Measurements from ENCODE around the gene NTPCR. TPM values are rescaled to one million over a fixed set of nuclear protein-coding genes. Genes with fewer than 3 reads are reported as not detected.
"Not testable (repeated sequence)": the region's sequence is repeated elsewhere in the genome, so short reads cannot be mapped to it uniquely, and the experiment has no call there.

Gene NTPCR
- total and polyA plus RNA-seq, 2 donors, result 50.8 to 53.7 TPM

GRCh38 chr1:232992227-232992626 lies 41.8 kb downstream of the NTPCR start:
- H3K27me3 ChIP-seq (ENCODE audit: control insufficient read depth in 2 of 2, insufficient read depth in 1 of 2, low read length in 1 of 2), result no peaks in the 10 kb centered on the region
- no peak for DNase-seq (ENCODE audit: low read depth in 6 of 9, low spot score in 9 of 9)
- WGBS, result 95% methylated on average over 3 of the region's 3 CpGs
- H3K4me3 ChIP-seq (ENCODE audit: low read length in 2 of 2), result no peak overlapping the region
- peaks cover 16 to 40% of the 10 kb centered on the region in 2 donors for H3K4me1 ChIP-seq (ENCODE audit: control insufficient read depth in 2 of 2, insufficient read depth in 2 of 2, low read length in 2 of 2)
- peaks cover 2 to 15% of the 10 kb centered on the region in 2 donors for H3K9me3 ChIP-seq (ENCODE audit: control insufficient read depth in 2 of 2, insufficient read depth in 1 of 2, low read length in 1 of 2)
- H3K36me3 ChIP-seq (ENCODE audit: control insufficient read depth in 2 of 2, insufficient read depth in 2 of 2, low read length in 1 of 2), result no peaks in the 10 kb centered on the region
- H3K27ac ChIP-seq (ENCODE audit: low read depth in 1 of 2, low read length in 1 of 2), result no peak overlapping the region

GRCh38 chr1:232993555-232993954 lies 43.1 kb downstream of the NTPCR start:
- no peak for DNase-seq (ENCODE audit: low read depth in 6 of 9, low spot score in 9 of 9)
- Histone ChIP-seq H3K9me3 (ENCODE audit: control insufficient read depth in 2 of 2, insufficient read depth in 1 of 2, low read length in 1 of 2) (peaks cover 2 to 15% of the 10 kb centered on the region in 2 donors), H3K27me3 (ENCODE audit: control insufficient read depth in 2 of 2, insufficient read depth in 1 of 2, low read length in 1 of 2) (no peaks in the 10 kb centered on the region), H3K4me1 (ENCODE audit: control insufficient read depth in 2 of 2, insufficient read depth in 2 of 2, low read length in 2 of 2) (peaks cover 15 to 32% of the 10 kb centered on the region in 2 donors), H3K36me3 (ENCODE audit: control insufficient read depth in 2 of 2, insufficient read depth in 2 of 2, low read length in 1 of 2) (peaks cover 0 to 2% of the 10 kb centered on the region in 2 donors), H3K4me3 (ENCODE audit: low read length in 2 of 2) (no peak overlapping the region), H3K27ac (ENCODE audit: low read depth in 1 of 2, low read length in 1 of 2) (no peak overlapping the region)
- WGBS, result 96% methylated on average over 3 of the region's 3 CpGs

GRCh38 chr1:232995189-232995588 lies 44.8 kb downstream of the NTPCR start:
- 80% methylated on average over 2 of the region's 2 CpGs for WGBS
- no peak overlapping the region for H3K4me3 ChIP-seq (ENCODE audit: low read length in 2 of 2)
- H3K9me3 ChIP-seq (ENCODE audit: control insufficient read depth in 2 of 2, insufficient read depth in 1 of 2, low read length in 1 of 2), result peaks cover 2 to 15% of the 10 kb centered on the region in 2 donors
- no peaks in the 10 kb centered on the region for H3K27me3 ChIP-seq (ENCODE audit: control insufficient read depth in 2 of 2, insufficient read depth in 1 of 2, low read length in 1 of 2)
- H3K36me3 ChIP-seq (ENCODE audit: control insufficient read depth in 2 of 2, insufficient read depth in 2 of 2, low read length in 1 of 2), result peaks cover 0 to 12% of the 10 kb centered on the region in 2 donors
- H3K4me1 ChIP-seq (ENCODE audit: control insufficient read depth in 2 of 2, insufficient read depth in 2 of 2, low read length in 2 of 2), result peaks cover 9 to 16% of the 10 kb centered on the region in 2 donors
- DNase-seq (ENCODE audit: low read depth in 6 of 9, low spot score in 9 of 9), result no peak
- no peak overlapping the region for H3K27ac ChIP-seq (ENCODE audit: low read depth in 1 of 2, low read length in 1 of 2)

- DNase-seq (ENCODE audit: low read depth in 6 of 9, low spot score in 9 of 9), result no peak
- Histone ChIP-seq H3K9me3 (ENCODE audit: control insufficient read depth in 2 of 2, insufficient read depth in 1 of 2, low read length in 1 of 2) (peaks cover 2 to 15% of the 10 kb centered on the region in 2 donors), H3K4me3 (ENCODE audit: low read length in 2 of 2) (no peak overlapping the region), H3K36me3 (ENCODE audit: control insufficient read depth in 2 of 2, insufficient read depth in 2 of 2, low read length in 1 of 2) (peaks cover 0 to 12% of the 10 kb centered on the region in 2 donors), H3K27me3 (ENCODE audit: control insufficient read depth in 2 of 2, insufficient read depth in 1 of 2, low read length in 1 of 2) (no peaks in the 10 kb centered on the region), H3K4me1 (ENCODE audit: control insufficient read depth in 2 of 2, insufficient read depth in 2 of 2, low read length in 2 of 2) (peaks cover 0 to 7% of the 10 kb centered on the region in 2 donors), H3K27ac (ENCODE audit: low read depth in 1 of 2, low read length in 1 of 2) (no peak overlapping the region)
- 94% methylated on average over 2 of the region's 2 CpGs for WGBS
These were observed 45.7 kb downstream of the NTPCR start for GRCh38 chr1:232996143-232996542.

GRCh38 chr1:232998138-232998537 lies 47.7 kb downstream of the NTPCR start:
- Histone ChIP-seq H3K4me3 (ENCODE audit: low read length in 2 of 2) (no peak overlapping the region), H3K27ac (ENCODE audit: low read depth in 1 of 2, low read length in 1 of 2) (no peak overlapping the region), H3K27me3 (ENCODE audit: control insufficient read depth in 2 of 2, insufficient read depth in 1 of 2, low read length in 1 of 2) (no peaks in the 10 kb centered on the region), H3K9me3 (ENCODE audit: control insufficient read depth in 2 of 2, insufficient read depth in 1 of 2, low read length in 1 of 2) (peaks cover 2 to 11% of the 10 kb centered on the region in 2 donors), H3K36me3 (ENCODE audit: control insufficient read depth in 2 of 2, insufficient read depth in 2 of 2, low read length in 1 of 2) (peaks cover 0 to 12% of the 10 kb centered on the region in 2 donors), H3K4me1 (ENCODE audit: control insufficient read depth in 2 of 2, insufficient read depth in 2 of 2, low read length in 2 of 2) (no peaks in the 10 kb centered on the region)
- WGBS, result 97% methylated on average over 15 of the region's 15 CpGs
- no peak for DNase-seq (ENCODE audit: low read depth in 6 of 9, low spot score in 9 of 9)

- Histone ChIP-seq H3K9me3 (ENCODE audit: control insufficient read depth in 2 of 2, insufficient read depth in 1 of 2, low read length in 1 of 2) (peaks cover under 1 to 6% of the 10 kb centered on the region in 2 donors), H3K36me3 (ENCODE audit: control insufficient read depth in 2 of 2, insufficient read depth in 2 of 2, low read length in 1 of 2) (peaks cover 0 to 12% of the 10 kb centered on the region in 2 donors), H3K27me3 (ENCODE audit: control insufficient read depth in 2 of 2, insufficient read depth in 1 of 2, low read length in 1 of 2) (no peaks in the 10 kb centered on the region), H3K4me3 (ENCODE audit: low read length in 2 of 2) (no peak overlapping the region), H3K4me1 (ENCODE audit: control insufficient read depth in 2 of 2, insufficient read depth in 2 of 2, low read length in 2 of 2) (no peaks in the 10 kb centered on the region), H3K27ac (ENCODE audit: low read depth in 1 of 2, low read length in 1 of 2) (no peak overlapping the region)
- DNase-seq (ENCODE audit: low read depth in 6 of 9, low spot score in 9 of 9), result no peak
- over 99% methylated on average over 3 of the region's 3 CpGs for WGBS
These were observed 48.2 kb downstream of the NTPCR start for GRCh38 chr1:232998646-232999045.

GRCh38 chr1:232999956-233000625 lies 49.7 kb downstream of the NTPCR start:
- no peak for DNase-seq (ENCODE audit: low read depth in 6 of 9, low spot score in 9 of 9)
- H3K9me3 ChIP-seq (ENCODE audit: control insufficient read depth in 2 of 2, insufficient read depth in 1 of 2, low read length in 1 of 2), result no peaks in the 10 kb centered on the region
- no peaks in the 10 kb centered on the region for H3K27me3 ChIP-seq (ENCODE audit: control insufficient read depth in 2 of 2, insufficient read depth in 1 of 2, low read length in 1 of 2)
- no peak overlapping the region for H3K4me3 ChIP-seq (ENCODE audit: low read length in 2 of 2)
- peaks cover 0 to 12% of the 10 kb centered on the region in 2 donors for H3K36me3 ChIP-seq (ENCODE audit: control insufficient read depth in 2 of 2, insufficient read depth in 2 of 2, low read length in 1 of 2)
- no peak overlapping the region for H3K27ac ChIP-seq (ENCODE audit: low read depth in 1 of 2, low read length in 1 of 2)
- WGBS, result 97% methylated on average over 16 of the region's 16 CpGs
- no peaks in the 10 kb centered on the region for H3K4me1 ChIP-seq (ENCODE audit: control insufficient read depth in 2 of 2, insufficient read depth in 2 of 2, low read length in 2 of 2)

GRCh38 chr1:233003638-233004037 lies 53.2 kb downstream of the NTPCR start:
- WGBS, result 96% methylated on average over 5 of the region's 5 CpGs
- H3K27me3 ChIP-seq (ENCODE audit: control insufficient read depth in 2 of 2, insufficient read depth in 1 of 2, low read length in 1 of 2); H3K36me3 ChIP-seq (ENCODE audit: control insufficient read depth in 2 of 2, insufficient read depth in 2 of 2, low read length in 1 of 2); H3K9me3 ChIP-seq (ENCODE audit: control insufficient read depth in 2 of 2, insufficient read depth in 1 of 2, low read length in 1 of 2); H3K4me3 ChIP-seq (ENCODE audit: low read length in 2 of 2); H3K4me1 ChIP-seq (ENCODE audit: control insufficient read depth in 2 of 2, insufficient read depth in 2 of 2, low read length in 2 of 2); DNase-seq (ENCODE audit: low read depth in 6 of 9, low spot score in 9 of 9); H3K27ac ChIP-seq (ENCODE audit: low read depth in 1 of 2, low read length in 1 of 2): not testable (repeated sequence)

- H3K4me3 ChIP-seq (ENCODE audit: low read length in 2 of 2), result no peak overlapping the region
- H3K36me3 ChIP-seq (ENCODE audit: control insufficient read depth in 2 of 2, insufficient read depth in 2 of 2, low read length in 1 of 2), result peaks cover 0 to 3% of the 10 kb centered on the region in 2 donors
- WGBS, result 96% methylated on average over 9 of the region's 9 CpGs
- DNase-seq (ENCODE audit: low read depth in 6 of 9, low spot score in 9 of 9), result no peak
- H3K27ac ChIP-seq (ENCODE audit: low read depth in 1 of 2, low read length in 1 of 2), result no peak overlapping the region
- no peaks in the 10 kb centered on the region for H3K9me3 ChIP-seq (ENCODE audit: control insufficient read depth in 2 of 2, insufficient read depth in 1 of 2, low read length in 1 of 2)
- no peaks in the 10 kb centered on the region for H3K27me3 ChIP-seq (ENCODE audit: control insufficient read depth in 2 of 2, insufficient read depth in 1 of 2, low read length in 1 of 2)
- no peaks in the 10 kb centered on the region for H3K4me1 ChIP-seq (ENCODE audit: control insufficient read depth in 2 of 2, insufficient read depth in 2 of 2, low read length in 2 of 2)
These were observed 54.0 kb downstream of the NTPCR start for GRCh38 chr1:233004451-233004850.
